Mesothelial cell of epicardium (in vitro differentiated cells): ENCODE measurements around the gene LKAAEAR1. TPM values are rescaled to one million over a fixed set of nuclear protein-coding genes. Genes with fewer than 3 reads are reported as not detected.

Experiments used
- DNase-seq, 2 experiments: peaks; one replicate each; pipeline ENCODE4 v3.0.0; 2021; ENCODE audit warnings: low spot score in 2 of 2; ENCODE audit not compliant: unreplicated experiment in 2 of 2
- H3K27ac Mint-ChIP-seq: 2 replicates; pipeline ENCODE4 v1.8.0; 2021; ENCODE audit warnings: mixed read lengths
- H3K27me3 Mint-ChIP-seq: 2 replicates; pipeline ENCODE4 v1.8.0; 2021; ENCODE audit warnings: low read depth, mixed read lengths
- H3K36me3 Mint-ChIP-seq: 2 replicates; pipeline ENCODE4 v1.8.0; 2021; ENCODE audit warnings: mixed read lengths
- H3K4me1 Mint-ChIP-seq: 2 replicates; pipeline ENCODE4 v1.8.0; 2021; ENCODE audit warnings: mixed read lengths
- H3K4me3 Mint-ChIP-seq: 2 replicates; pipeline ENCODE4 v1.8.0; 2021; ENCODE audit warnings: mild to moderate bottlenecking, moderate library complexity, mixed read lengths
- H3K9me3 Mint-ChIP-seq: 2 replicates; pipeline ENCODE4 v1.8.0; 2021; ENCODE audit warnings: mixed read lengths
- total RNA-seq: library from RNA; stranded (reverse); gene quantifications from 3 replicates; pipeline ENCODE4 v1.2.1, GENCODE V29; 2021
- TF ChIP-seq, protein P1 (sequence below): fragments of 200-600 bp; sonication (generic); IDR thresholded peaks from one replicate; pipeline ENCODE4 v1.5.0; 2021; ENCODE audit warnings: antibody characterized with exemption; ENCODE audit not compliant: unreplicated experiment

The LKAAEAR1 gene
- total RNA-seq, 1 donor from 2014 or later: not detected

DNA sequence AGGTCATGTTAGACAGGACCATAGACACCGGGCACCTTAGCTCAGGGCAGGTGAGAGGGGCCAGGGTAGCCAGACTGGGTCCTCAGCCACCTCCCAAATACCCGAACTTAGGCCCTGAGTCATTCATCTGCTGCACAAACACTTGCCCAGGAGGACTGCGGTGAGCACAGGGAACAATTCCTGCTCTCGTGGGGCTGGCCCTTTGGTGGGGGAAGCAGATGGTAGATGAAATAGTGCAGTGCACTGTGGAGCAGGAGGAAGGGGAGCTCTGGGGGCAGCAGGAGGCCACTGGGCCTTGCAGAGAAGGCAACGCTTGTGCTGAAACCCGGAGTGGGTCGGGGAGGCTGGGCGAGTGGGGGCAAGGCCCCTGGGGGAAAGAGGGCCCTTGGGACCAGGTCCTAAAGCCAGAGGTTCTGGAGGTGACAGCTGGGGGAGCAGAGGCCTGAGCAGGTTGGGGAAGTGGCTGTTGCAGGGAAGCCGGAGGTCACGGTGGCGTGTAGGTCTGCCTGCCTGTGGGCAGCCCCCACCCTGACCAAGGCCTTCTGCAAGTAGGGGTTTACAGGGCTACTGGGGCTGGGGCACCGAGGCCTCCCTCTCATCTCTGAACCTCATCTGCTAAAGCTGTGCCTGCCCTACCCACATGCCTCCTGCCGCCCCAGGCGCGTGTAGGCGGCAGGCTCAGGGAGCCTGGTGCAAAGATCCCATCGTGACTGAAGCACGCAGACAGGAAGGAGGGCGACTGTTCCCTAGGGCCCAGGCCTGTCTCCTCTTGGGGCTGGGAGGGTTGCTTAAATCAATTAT is 27.8 kb upstream of the LKAAEAR1 start:
- H3K4me1 Mint-ChIP-seq: no peaks in the 10 kb centered on the region
- peaks cover 6% of the 10 kb centered on the region for H3K27me3 Mint-ChIP-seq
- peak in 1 of 2 experiments; percentile 36 for DNase-seq
- TF ChIP-seq, protein P1, sequence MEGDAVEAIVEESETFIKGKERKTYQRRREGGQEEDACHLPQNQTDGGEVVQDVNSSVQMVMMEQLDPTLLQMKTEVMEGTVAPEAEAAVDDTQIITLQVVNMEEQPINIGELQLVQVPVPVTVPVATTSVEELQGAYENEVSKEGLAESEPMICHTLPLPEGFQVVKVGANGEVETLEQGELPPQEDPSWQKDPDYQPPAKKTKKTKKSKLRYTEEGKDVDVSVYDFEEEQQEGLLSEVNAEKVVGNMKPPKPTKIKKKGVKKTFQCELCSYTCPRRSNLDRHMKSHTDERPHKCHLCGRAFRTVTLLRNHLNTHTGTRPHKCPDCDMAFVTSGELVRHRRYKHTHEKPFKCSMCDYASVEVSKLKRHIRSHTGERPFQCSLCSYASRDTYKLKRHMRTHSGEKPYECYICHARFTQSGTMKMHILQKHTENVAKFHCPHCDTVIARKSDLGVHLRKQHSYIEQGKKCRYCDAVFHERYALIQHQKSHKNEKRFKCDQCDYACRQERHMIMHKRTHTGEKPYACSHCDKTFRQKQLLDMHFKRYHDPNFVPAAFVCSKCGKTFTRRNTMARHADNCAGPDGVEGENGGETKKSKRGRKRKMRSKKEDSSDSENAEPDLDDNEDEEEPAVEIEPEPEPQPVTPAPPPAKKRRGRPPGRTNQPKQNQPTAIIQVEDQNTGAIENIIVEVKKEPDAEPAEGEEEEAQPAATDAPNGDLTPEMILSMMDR: no peak
- no peak overlapping the region for H3K27ac Mint-ChIP-seq
- H3K9me3 Mint-ChIP-seq: no peaks in the 10 kb centered on the region
- H3K36me3 Mint-ChIP-seq: no peaks in the 10 kb centered on the region
- H3K4me3 Mint-ChIP-seq: no peak overlapping the region

DNA sequence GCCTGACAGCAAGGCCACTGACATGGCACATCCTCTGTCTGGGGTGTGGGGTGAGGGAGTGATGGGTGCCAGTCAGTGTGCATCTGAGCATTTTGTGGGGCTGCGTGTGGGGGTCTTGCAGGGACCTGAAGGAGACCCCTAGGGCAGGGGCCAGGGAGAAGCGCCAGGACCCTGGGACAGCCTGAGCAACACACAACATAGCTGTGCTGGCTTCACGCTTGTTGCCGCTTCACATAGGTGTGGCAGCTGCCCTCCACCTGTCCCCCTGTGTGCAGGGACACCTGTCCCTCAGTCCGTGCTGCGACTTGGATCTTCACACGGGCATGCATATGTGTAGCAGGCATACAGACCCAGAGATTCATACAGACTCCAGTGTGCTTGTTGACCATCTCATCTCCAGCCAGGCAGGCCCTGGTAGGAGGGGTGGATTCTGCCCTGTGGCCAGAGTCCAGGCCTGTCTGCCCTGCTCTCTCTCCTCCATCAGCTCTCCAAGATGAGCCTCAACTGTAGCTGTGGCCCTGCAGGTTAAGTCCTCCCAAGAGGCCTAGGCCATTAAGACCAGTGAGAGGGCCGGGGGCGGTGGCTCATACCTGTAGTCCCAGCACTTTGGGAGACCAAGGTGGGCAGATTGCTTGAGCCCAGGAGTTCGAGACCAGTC is 26.3 kb upstream of the LKAAEAR1 start:
- peak; percentile 9 to 34 for DNase-seq
- H3K4me1 Mint-ChIP-seq: no peaks in the 10 kb centered on the region
- H3K27ac Mint-ChIP-seq: no peak overlapping the region
- H3K27me3 Mint-ChIP-seq: peaks cover 18% of the 10 kb centered on the region
- no peak overlapping the region for H3K4me3 Mint-ChIP-seq
- H3K9me3 Mint-ChIP-seq: no peaks in the 10 kb centered on the region
- no peaks in the 10 kb centered on the region for H3K36me3 Mint-ChIP-seq
- TF ChIP-seq, protein P1: no peak

DNA sequence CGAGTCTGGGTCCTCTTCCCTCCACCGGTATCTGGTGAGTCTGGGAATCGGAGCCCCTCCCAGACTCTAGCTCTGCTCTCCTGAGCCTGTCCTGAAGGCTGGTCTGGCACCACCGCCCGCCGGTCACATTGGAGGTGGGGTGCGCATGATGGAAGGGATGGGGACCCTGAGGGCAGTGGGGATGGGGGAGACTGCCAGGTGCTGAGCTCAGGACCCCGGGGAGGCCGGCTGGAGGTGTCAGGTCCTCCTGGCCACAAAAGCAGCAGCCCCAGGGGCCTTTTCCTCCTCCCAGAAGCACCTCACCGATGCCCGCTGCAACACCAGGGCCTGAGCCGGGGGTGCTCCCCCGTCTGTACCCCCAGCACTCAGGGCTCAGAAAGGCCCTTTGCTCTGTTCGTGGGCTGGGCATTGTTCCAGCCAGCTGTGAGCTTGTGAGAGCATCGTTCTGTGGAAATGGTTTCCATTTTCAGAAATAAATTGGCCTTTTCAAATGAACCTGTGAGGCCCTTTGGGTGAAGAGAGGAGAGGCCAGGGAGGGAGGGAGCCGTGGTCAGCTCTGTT is 25.7 kb upstream of the LKAAEAR1 start:
- Mint-ChIP-seq H3K27ac (no peak overlapping the region), H3K36me3 (no peaks in the 10 kb centered on the region), H3K9me3 (no peaks in the 10 kb centered on the region), H3K27me3 (peaks cover 18% of the 10 kb centered on the region), H3K4me1 (no peaks in the 10 kb centered on the region), H3K4me3 (no peak overlapping the region)
- TF ChIP-seq, protein P1: no peak
- DNase-seq: peak; percentile 11 to 34

DNA sequence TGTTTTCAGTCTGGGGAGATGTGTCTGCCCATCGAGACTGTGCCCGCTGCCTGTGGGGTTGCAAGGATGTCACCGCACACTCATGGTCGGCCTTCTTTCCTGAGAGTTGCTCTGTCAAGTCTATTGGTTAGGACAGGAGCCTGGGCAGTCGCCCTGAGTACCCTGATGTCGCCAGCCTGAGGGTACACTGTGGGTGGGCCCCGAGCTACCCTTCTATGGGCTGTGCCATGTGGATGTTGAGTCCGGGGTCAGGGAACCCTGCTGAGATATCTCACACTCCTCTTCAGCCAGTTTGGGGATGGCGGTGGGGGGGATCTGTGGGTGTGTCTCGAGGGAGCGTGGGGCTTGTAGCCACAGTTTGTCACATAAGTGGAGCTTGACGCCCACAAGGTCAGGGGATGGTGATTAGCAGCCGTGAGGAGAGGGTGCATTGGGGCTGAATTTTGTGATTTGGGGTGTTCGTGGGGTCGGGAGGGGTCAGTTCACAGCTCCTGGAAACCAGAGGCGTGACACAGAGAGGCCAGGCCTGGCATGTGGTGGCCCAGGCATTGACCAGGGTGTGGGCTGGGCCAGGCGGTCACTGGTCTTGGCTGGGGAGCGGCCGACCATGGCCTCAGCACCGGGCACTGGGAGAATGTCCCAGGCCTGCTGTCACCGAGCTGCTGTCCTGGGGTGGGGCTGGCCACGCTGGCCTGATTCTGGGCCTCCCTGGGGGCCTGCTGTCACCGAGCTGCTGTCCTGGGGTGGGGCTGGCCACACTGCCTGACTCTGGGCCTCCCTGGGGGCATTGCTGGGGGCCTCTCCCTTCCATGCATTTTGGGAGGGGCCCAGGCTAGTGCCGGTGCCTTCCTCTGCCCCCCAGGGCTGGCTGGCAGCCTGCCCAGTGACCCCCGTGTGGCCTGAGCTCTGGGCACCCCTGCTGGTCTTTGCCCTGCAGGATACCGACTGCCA is 24.8 kb upstream of the LKAAEAR1 start:
- H3K4me3 Mint-ChIP-seq: no peak overlapping the region
- H3K27ac Mint-ChIP-seq: no peak overlapping the region
- H3K9me3 Mint-ChIP-seq: no peaks in the 10 kb centered on the region

More for the DNA sequence above, 24.8 kb upstream of the LKAAEAR1 start:
- TF ChIP-seq, protein P1: no peak
- H3K36me3 Mint-ChIP-seq: no peaks in the 10 kb centered on the region
- DNase-seq: peak; percentile 12 to 29
- H3K4me1 Mint-ChIP-seq: no peaks in the 10 kb centered on the region
- H3K27me3 Mint-ChIP-seq: peaks cover 17% of the 10 kb centered on the region
